ENCODE results near the gene SLC22A17. TPM values are rescaled to one million over a fixed set of nuclear protein-coding genes. Genes with fewer than 3 reads are reported as not detected.

Gene SLC22A17
- total and polyA plus RNA-seq, 2 experiments from 2014 or later: 43.8 to 74.0 TPM

DNA sequence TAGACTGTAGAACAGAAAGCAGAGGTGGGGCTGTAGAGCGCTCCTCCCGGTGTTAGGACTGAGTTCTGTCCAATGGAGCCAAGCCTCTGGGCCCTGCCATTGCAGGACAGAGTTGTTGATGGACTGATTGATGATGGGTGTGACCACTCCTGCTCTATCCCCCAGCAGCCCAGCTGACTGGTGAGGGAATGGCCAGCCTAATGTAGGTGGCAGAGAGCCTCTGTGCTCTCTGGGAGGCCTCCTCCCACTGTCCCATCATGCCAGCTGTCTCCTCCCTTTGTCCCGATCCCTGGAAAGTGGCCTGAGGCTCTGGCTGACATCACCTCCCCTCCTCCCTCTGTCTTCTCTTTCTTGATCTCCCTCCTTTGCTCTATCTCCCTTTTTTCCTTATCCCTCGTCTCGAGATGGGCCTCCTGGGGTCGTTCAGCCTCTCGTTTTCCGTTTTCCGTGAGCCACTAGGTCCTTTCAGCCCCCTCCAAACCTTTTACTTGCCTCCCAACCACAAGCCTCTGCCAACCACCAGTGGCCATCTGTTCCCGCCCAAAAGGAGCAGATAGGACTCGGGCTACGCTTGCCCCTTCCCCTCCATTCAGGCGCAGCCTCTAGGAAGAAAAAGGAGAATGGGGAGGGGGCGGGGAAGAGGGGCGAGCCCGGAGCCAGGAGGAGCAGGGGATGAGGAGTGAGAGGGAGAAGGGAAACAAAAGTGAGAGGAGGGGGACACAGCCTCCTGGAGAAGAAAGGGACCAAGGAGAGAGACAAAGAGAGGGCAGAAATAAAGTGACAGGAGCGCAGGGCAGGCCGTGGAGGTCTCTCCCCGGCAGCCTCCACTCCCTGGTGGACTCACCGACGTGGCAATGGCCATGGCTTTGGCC, 11.7 kb upstream of the SLC22A17 start:
- TF ChIP-seq, protein P1, sequence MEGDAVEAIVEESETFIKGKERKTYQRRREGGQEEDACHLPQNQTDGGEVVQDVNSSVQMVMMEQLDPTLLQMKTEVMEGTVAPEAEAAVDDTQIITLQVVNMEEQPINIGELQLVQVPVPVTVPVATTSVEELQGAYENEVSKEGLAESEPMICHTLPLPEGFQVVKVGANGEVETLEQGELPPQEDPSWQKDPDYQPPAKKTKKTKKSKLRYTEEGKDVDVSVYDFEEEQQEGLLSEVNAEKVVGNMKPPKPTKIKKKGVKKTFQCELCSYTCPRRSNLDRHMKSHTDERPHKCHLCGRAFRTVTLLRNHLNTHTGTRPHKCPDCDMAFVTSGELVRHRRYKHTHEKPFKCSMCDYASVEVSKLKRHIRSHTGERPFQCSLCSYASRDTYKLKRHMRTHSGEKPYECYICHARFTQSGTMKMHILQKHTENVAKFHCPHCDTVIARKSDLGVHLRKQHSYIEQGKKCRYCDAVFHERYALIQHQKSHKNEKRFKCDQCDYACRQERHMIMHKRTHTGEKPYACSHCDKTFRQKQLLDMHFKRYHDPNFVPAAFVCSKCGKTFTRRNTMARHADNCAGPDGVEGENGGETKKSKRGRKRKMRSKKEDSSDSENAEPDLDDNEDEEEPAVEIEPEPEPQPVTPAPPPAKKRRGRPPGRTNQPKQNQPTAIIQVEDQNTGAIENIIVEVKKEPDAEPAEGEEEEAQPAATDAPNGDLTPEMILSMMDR (IDR thresholded peaks at IDR 0.05; ENCODE audit: low read depth, low read length): no peak
- no peaks in the 10 kb centered on the region for H3K9me3 ChIP-seq (ENCODE audit: low read depth)
- H3K27ac ChIP-seq: peak overlapping the region; percentile 83
- H3K27me3 ChIP-seq: no peaks in the 10 kb centered on the region
- peak overlapping the region; percentile 28 for H3K4me3 ChIP-seq
- peaks cover 27% of the 10 kb centered on the region for H3K4me1 ChIP-seq (ENCODE audit: low read depth)
- no peaks in the 10 kb centered on the region for H3K36me3 ChIP-seq
- no peak for DNase-seq (ENCODE audit: low read depth in 1 of 2, low spot score in 1 of 2)

DNA sequence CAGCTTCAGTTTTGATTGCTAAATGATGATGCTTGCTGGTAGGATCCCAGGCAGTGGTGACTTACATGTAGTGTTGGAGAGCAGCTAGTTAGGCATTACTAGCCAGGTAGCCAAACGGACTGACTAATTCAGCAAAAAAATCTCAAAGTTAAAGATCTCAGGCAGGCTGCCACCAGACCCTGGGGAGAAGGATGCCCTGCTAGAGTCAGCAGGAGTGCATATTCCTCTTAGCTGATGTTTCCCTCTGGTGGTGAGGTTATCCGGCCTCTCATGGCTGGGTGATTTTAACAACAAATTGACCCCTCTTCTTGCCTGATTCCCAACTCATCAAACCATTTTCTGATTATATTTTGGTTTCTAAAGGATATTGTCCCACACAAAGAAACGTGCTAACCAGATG, 9.5 kb upstream of the SLC22A17 start:
- TF ChIP-seq, protein P1 (IDR thresholded peaks at IDR 0.05; ENCODE audit: low read depth, low read length): peak; percentile 24
- peaks cover 27% of the 10 kb centered on the region for H3K4me1 ChIP-seq (ENCODE audit: low read depth)
- H3K27ac ChIP-seq: no peak overlapping the region
- DNase-seq (ENCODE audit: low read depth in 1 of 2, low spot score in 1 of 2): no peak
- no peak overlapping the region for H3K4me3 ChIP-seq
- no peaks in the 10 kb centered on the region for H3K36me3 ChIP-seq
- no peaks in the 10 kb centered on the region for H3K9me3 ChIP-seq (ENCODE audit: low read depth)
- no peaks in the 10 kb centered on the region for H3K27me3 ChIP-seq

DNA sequence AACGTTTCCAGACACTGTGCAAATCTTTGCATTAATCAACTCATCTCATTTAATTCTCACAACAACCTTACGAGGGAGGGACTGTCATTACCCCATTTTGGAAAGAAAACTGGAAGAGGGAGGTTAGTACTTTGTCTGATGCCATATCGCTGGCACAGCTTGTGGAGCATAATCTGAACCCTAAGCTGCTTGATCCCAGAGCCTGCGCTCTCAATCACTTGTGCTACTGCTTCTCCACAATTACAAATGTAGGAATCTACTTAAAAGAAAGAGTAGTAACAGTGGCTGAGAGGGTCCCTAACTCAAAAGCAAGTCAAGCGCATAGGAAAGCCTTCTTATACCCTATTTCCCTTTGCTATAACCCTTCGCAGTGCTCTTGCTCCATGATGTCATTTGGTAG, 9.1 kb upstream of the SLC22A17 start:
- no peak for DNase-seq (ENCODE audit: low read depth in 1 of 2, low spot score in 1 of 2)
- Histone ChIP-seq H3K9me3 (ENCODE audit: low read depth) (no peaks in the 10 kb centered on the region), H3K36me3 (no peaks in the 10 kb centered on the region), H3K4me1 (ENCODE audit: low read depth) (peaks cover 24% of the 10 kb centered on the region), H3K4me3 (no peak overlapping the region), H3K27ac (no peak overlapping the region), H3K27me3 (no peaks in the 10 kb centered on the region)
- TF ChIP-seq, protein P1 (IDR thresholded peaks at IDR 0.05; ENCODE audit: low read depth, low read length): no peak

DNA sequence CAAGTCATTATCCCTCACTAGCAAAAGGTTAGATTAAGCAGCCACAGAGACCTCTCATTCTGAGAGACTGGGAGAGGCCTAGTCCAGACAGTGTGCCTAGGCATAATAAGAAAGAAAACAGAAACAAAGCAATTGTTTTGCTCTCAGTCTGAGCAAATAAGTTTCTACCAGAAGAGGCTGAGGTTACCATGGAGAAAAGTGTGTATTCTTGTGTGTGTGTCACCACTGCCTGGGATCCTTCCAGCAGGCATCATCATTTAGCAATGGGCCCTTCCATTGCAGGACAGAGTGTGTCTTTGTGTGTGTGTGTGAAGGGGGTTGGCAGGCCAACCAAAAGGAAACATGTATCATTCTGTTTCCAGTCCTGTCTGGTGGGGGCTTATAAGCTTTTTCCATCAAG, 8.6 kb upstream of the SLC22A17 start:
- no peaks in the 10 kb centered on the region for H3K36me3 ChIP-seq
- no peaks in the 10 kb centered on the region for H3K27me3 ChIP-seq
- H3K4me3 ChIP-seq: no peak overlapping the region
- H3K27ac ChIP-seq: no peak overlapping the region
- peak in 1 of 2 donors; percentile 56 for DNase-seq (ENCODE audit: low read depth in 1 of 2, low spot score in 1 of 2)
- H3K9me3 ChIP-seq (ENCODE audit: low read depth): no peaks in the 10 kb centered on the region
- TF ChIP-seq, protein P1 (IDR thresholded peaks at IDR 0.05; ENCODE audit: low read depth, low read length): no peak
- peaks cover 21% of the 10 kb centered on the region for H3K4me1 ChIP-seq (ENCODE audit: low read depth)

DNA sequence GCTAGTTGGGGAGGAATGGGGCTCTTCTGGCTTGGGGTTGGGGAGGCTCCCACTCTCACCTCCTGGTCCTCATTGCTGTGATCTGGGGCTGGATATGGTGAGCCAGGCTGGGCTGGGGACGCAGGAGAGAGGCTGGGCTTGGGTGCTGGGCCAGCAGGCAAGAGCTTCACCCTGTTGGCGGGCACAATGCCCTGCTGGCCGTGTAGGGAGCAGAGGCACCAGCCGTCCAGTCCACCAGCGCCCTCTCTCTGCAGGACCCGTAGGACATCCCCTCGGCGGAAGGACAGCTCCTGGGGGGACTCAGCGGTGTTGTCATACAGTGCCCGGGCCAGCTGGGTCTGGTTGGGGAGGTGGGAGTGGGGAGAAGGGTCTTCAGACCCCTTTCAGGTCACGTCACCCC, 7.8 kb upstream of the SLC22A17 start:
- no peaks in the 10 kb centered on the region for H3K27me3 ChIP-seq
- H3K36me3 ChIP-seq: no peaks in the 10 kb centered on the region
- no peak overlapping the region for H3K4me3 ChIP-seq
- peaks cover 15% of the 10 kb centered on the region for H3K4me1 ChIP-seq (ENCODE audit: low read depth)
- no peaks in the 10 kb centered on the region for H3K9me3 ChIP-seq (ENCODE audit: low read depth)
- no peak overlapping the region for H3K27ac ChIP-seq
- no peak for DNase-seq (ENCODE audit: low read depth in 1 of 2, low spot score in 1 of 2)
- TF ChIP-seq, protein P1 (IDR thresholded peaks at IDR 0.05; ENCODE audit: low read depth, low read length): no peak

Measured in cardiac muscle cell (in vitro differentiated cells and primary cell).